A549 (cell line): ENCODE results near the gene DNAJA1. TPM values are rescaled to one million over a fixed set of nuclear protein-coding genes. Genes with fewer than 3 reads are reported as not detected.
A peak's percentile ranks its signal among the peaks of the same experiment; 100 is the strongest.

Experiments
- ATAC-seq, 2 experiments: fragments of 200-7000 bp in 1 of 2; fragments of >200 bp in 1 of 2; cut with Nextera tagmentation in 1 of 2; cut with Tn5 transposase in 1 of 2; 3 replicates each; pipeline versions ENCODE4 v1.8.0 to v1.9.1; 2018 to 2020; ENCODE audit warnings: mild to moderate bottlenecking in 1 of 2, moderate library complexity in 1 of 2
- CTCF ChIA-PET: fragments of 300-600 bp; sonication (Branson Sonifier 250); formaldehyde crosslinking; extraction: SDS; loops from one replicate; lab custom pipeline; 2021; ENCODE audit warnings: antibody characterized with exemption, inconsistent platforms; lab: Yijun Ruan, JAX
- POLR2A ChIA-PET: fragments of 350-600 bp; formaldehyde crosslinking; extraction: SDS; loops from one replicate; lab custom pipeline; 2021; ENCODE audit warnings: antibody characterized with exemption, inconsistent platforms; lab: Yijun Ruan, JAX
- DNase-seq, 2 experiments: peaks; one replicate each; pipeline versions ENCODE4 v3.0.0 to v3.0.0-alpha.2; 2011 to 2016; ENCODE audit warnings: low read depth in 1 of 2, low spot score in 1 of 2
- FAIRE-seq: peaks from 2 replicates; lab custom pipeline; 2011; peaks lifted over from hg19 to GRCh38; lab: Jason Lieb, UNC
- H3K27ac ChIP-seq, 2 experiments: fragments of >200 bp; sonication (Bioruptor Twin); formaldehyde crosslinking; 3 replicates each; pipeline ENCODE4 v1.5.1; 2016 to 2017
- H3K4me1 ChIP-seq: fragments of >200 bp; sonication (Bioruptor Twin); formaldehyde crosslinking; 3 replicates; pipeline ENCODE4 v1.6.1; 2016
- H3K4me2 ChIP-seq: fragments of >200 bp; sonication (Bioruptor Twin); formaldehyde crosslinking; 3 replicates; pipeline ENCODE4 v1.6.1; 2016
- H3K4me3 ChIP-seq: fragments of >200 bp; sonication (Bioruptor Twin); formaldehyde crosslinking; 3 replicates; pipeline ENCODE4 v1.5.1; 2016
- H3K9me3 ChIP-seq: fragments of >200 bp; sonication (Bioruptor Twin); formaldehyde crosslinking; 3 replicates; pipeline ENCODE4 v1.6.1; 2016
- CBX8 ChIP-seq: fragments of 200-600 bp; sonication (generic); IDR thresholded peaks from 2 replicates; pipeline ENCODE4 v1.6.1; 2016
- E2F6 ChIP-seq: IDR thresholded peaks from 2 replicates; pipeline ENCODE4 v1.6.1; 2012; ENCODE audit warnings: low read depth, borderline replicate concordance
- EHF ChIP-seq: fragments of 250-450 bp; sonication (Bioruptor Pico); IDR thresholded peaks from 2 replicates; pipeline ENCODE4 v1.5.0; 2020; ENCODE audit warnings: mild to moderate bottlenecking
- EP300 ChIP-seq, 2 experiments: fragments of >200 bp; sonication (Bioruptor Twin); formaldehyde crosslinking; IDR thresholded peaks; 2 replicates in 1 of 2; 3 replicates in 1 of 2; pipeline ENCODE4 v1.6.1; 2016 to 2017
- FOSL2 ChIP-seq, 2 experiments: fragments of 450-650 bp in 1 of 2; fragments of >200 bp in 1 of 2; sonication (Bioruptor Twin) in 1 of 2; formaldehyde crosslinking; IDR thresholded peaks; 2 replicates each; pipeline versions ENCODE4 v1.5.0 to v1.6.1; 2016 to 2020; ENCODE audit warnings: mild to moderate bottlenecking in 1 of 2, moderate library complexity in 1 of 2
- FOXS1 ChIP-seq: fragments of 250-450 bp; sonication (Bioruptor Pico); IDR thresholded peaks from 2 replicates; pipeline ENCODE4 v1.5.0; 2020; ENCODE audit warnings: mild to moderate bottlenecking, moderate library complexity
- GATA3 ChIP-seq: IDR thresholded peaks from 2 replicates; pipeline ENCODE4 v1.6.1; 2012; ENCODE audit warnings: borderline replicate concordance
- MAFK ChIP-seq: fragments of 450-650 bp; IDR thresholded peaks from 2 replicates; pipeline ENCODE4 v1.6.1; 2014; ENCODE audit not compliant: partially characterized antibody
- MYC ChIP-seq: IDR thresholded peaks from 2 replicates; pipeline ENCODE4 v1.6.1; 2012; ENCODE audit warnings: mild to moderate bottlenecking, inconsistent platforms, low read length, improper control_type of control experiment, borderline replicate concordance
- PHF8 ChIP-seq: fragments of 200-600 bp; sonication (generic); IDR thresholded peaks from 2 replicates; pipeline ENCODE4 v1.6.1; 2016; ENCODE audit warnings: low read depth, mild to moderate bottlenecking, antibody characterized with exemption, moderate library complexity, borderline replicate concordance
- RAD21 ChIP-seq, 2 experiments: fragments of >200 bp in 1 of 2; sonication (Bioruptor Twin) in 1 of 2; formaldehyde crosslinking in 1 of 2; IDR thresholded peaks in 1 of 2; conservative IDR thresholded peaks in 1 of 2; 2 replicates in 1 of 2; 3 replicates in 1 of 2; pipeline ENCODE4 v1.6.1; 2012 to 2018; ENCODE audit warnings: inconsistent platforms in 1 of 2
- RCOR1 ChIP-seq: fragments of 150-350 bp; IDR thresholded peaks from 2 replicates; pipeline ENCODE4 v1.6.1; 2014; ENCODE audit warnings: antibody characterized with exemption, low read length, low read depth
- RFX5 ChIP-seq: fragments of 450-650 bp; IDR thresholded peaks from 2 replicates; pipeline ENCODE4 v1.7.1; 2014; ENCODE audit warnings: antibody characterized with exemption, mild to moderate bottlenecking, moderate library complexity
- SMC3 ChIP-seq: fragments of >200 bp; sonication (Bioruptor Twin); formaldehyde crosslinking; IDR thresholded peaks from 3 replicates; pipeline ENCODE4 v1.6.1; 2018; ENCODE audit warnings: inconsistent platforms
- TFCP2L1 ChIP-seq: fragments of 250-450 bp; sonication (Bioruptor Pico); IDR thresholded peaks from 2 replicates; pipeline ENCODE4 v1.5.0; 2021; ENCODE audit warnings: mild to moderate bottlenecking
- USF2 ChIP-seq: fragments of 450-650 bp; IDR thresholded peaks from 2 replicates; pipeline ENCODE4 v1.6.1; 2014; ENCODE audit warnings: antibody characterized with exemption
- ZFP36 ChIP-seq: fragments of 450-650 bp; IDR thresholded peaks from 2 replicates; pipeline ENCODE4 v1.6.1; 2014; ENCODE audit warnings: borderline replicate concordance; ENCODE audit not compliant: partially characterized antibody
- ZNF302 ChIP-seq: fragments of 250-450 bp; sonication (Bioruptor Pico); IDR thresholded peaks from 2 replicates; pipeline ENCODE4 v1.9.0; 2021; ENCODE audit warnings: inconsistent platforms, mild to moderate bottlenecking, moderate library complexity
- ZSCAN20 ChIP-seq: fragments of 250-450 bp; sonication (Bioruptor Pico); IDR thresholded peaks from 2 replicates; pipeline ENCODE4 v1.8.0; 2022; ENCODE audit warnings: mild to moderate bottlenecking, moderate library complexity
- WGBS: methylation state at CpG from one replicate; pipeline ENCODE4 v1.1.6; 2017; ENCODE audit errors: missing lambda C conversion rate; 5-methylcytosine and 5-hydroxymethylcytosine counted together
- polyA plus RNA-seq, 4 experiments: library from polyadenylated mRNA; depleted of rRNA in 3 of 4; stranded (reverse); fragments of >200 nt; fragmentation: RNase III in 1 of 4; extraction: RNeasy Plus Mini Kit Qiagen cat#74134 plus additional on column Dnase treatment in 1 of 4; gene quantifications; 2 replicates in 3 of 4; 3 replicates in 1 of 4; pipeline ENCODE4 v1.2.3, GENCODE V29; 2011 to 2017
- TF ChIP-seq, protein P1 (sequence below): fragments of 200-600 bp; sonication (generic); IDR thresholded peaks from 2 replicates; pipeline ENCODE4 v1.6.1; 2016; ENCODE audit warnings: antibody characterized with exemption, mild to moderate bottlenecking, moderate library complexity
- TF ChIP-seq, protein P2 (sequence below): IDR thresholded peaks from 2 replicates; pipeline ENCODE4 v1.6.1; 2012
- TF ChIP-seq, protein P3 (sequence below): fragments of >200 bp; sonication (Bioruptor Twin); formaldehyde crosslinking; IDR thresholded peaks from 3 replicates; pipeline ENCODE4 v1.5.1; 2016
- TF ChIP-seq, protein P4 (sequence below): fragments of 150-350 bp; IDR thresholded peaks from 2 replicates; pipeline ENCODE4 v1.6.1; 2014; ENCODE audit warnings: low read depth, mild to moderate bottlenecking, low read length

DNAJA1 gene
- polyA plus RNA-seq, 2 of the 4 experiments (the other 2 are of a cell fraction): 258 to 410 TPM

GRCh38 chr9:33080534-33080933 is 55.5 kb downstream of the DNAJA1 start:
- FAIRE-seq (no peak), DNase-seq (no peak), ATAC-seq (no peak)
- TF ChIP-seq EHF (CRISPR knock-in tag) (no peak), ZSCAN20 (CRISPR knock-in tag) (no peak), RCOR1 (no peak), RFX5 (no peak), ZNF302 (CRISPR knock-in tag) (no peak), USF2 (no peak)
- 64% methylated on average over 6 of the region's 6 CpGs for WGBS
- peaks cover 21% of the 10 kb centered on the region; the same call in 2 of the 3 replicates for H3K4me1 ChIP-seq
- peak overlapping the region; percentile 72 for H3K4me2 ChIP-seq
- H3K4me3 ChIP-seq: no peak overlapping the region
- H3K9me3 ChIP-seq: no peaks in the 10 kb centered on the region
- CTCF ChIA-PET: interaction anchor here (0.5 to 9.6 kb wide), 18 partner anchors 12 to 368 kb away, joined by 3 to 127 read pairs (median 4); partner anchors contain the start of gene B4GALT1
- POLR2A ChIA-PET: no interaction called here
- H3K27ac ChIP-seq: peak overlapping the region in 1 of 2 experiments; percentile 80; a peak in 4 of 6 replicates

- peak; percentile 23 for FAIRE-seq
- Histone ChIP-seq H3K4me3 (no peak overlapping the region), H3K4me2 (peak overlapping the region; percentile 72), H3K4me1 (peaks cover 20% of the 10 kb centered on the region; the same call in 2 of the 3 replicates), H3K27ac (peak overlapping the region; percentile 64 to 80), H3K9me3 (no peaks in the 10 kb centered on the region)
- 4% methylated on average over 9 of the region's 9 CpGs for WGBS
- CTCF ChIA-PET: interaction anchor here (0.7 to 9.6 kb wide), 17 partner anchors 13 to 367 kb away, joined by 3 to 127 read pairs (median 4); partner anchors contain the start of gene B4GALT1
- peak; percentile 89 to 91 for DNase-seq
- ATAC-seq: peak; percentile 73 to 79; a peak in 5 of 6 replicates
- POLR2A ChIA-PET: no interaction called here
- TF ChIP-seq, protein P1, sequence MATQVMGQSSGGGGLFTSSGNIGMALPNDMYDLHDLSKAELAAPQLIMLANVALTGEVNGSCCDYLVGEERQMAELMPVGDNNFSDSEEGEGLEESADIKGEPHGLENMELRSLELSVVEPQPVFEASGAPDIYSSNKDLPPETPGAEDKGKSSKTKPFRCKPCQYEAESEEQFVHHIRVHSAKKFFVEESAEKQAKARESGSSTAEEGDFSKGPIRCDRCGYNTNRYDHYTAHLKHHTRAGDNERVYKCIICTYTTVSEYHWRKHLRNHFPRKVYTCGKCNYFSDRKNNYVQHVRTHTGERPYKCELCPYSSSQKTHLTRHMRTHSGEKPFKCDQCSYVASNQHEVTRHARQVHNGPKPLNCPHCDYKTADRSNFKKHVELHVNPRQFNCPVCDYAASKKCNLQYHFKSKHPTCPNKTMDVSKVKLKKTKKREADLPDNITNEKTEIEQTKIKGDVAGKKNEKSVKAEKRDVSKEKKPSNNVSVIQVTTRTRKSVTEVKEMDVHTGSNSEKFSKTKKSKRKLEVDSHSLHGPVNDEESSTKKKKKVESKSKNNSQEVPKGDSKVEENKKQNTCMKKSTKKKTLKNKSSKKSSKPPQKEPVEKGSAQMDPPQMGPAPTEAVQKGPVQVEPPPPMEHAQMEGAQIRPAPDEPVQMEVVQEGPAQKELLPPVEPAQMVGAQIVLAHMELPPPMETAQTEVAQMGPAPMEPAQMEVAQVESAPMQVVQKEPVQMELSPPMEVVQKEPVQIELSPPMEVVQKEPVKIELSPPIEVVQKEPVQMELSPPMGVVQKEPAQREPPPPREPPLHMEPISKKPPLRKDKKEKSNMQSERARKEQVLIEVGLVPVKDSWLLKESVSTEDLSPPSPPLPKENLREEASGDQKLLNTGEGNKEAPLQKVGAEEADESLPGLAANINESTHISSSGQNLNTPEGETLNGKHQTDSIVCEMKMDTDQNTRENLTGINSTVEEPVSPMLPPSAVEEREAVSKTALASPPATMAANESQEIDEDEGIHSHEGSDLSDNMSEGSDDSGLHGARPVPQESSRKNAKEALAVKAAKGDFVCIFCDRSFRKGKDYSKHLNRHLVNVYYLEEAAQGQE: no peak
- TF ChIP-seq, protein P2, sequence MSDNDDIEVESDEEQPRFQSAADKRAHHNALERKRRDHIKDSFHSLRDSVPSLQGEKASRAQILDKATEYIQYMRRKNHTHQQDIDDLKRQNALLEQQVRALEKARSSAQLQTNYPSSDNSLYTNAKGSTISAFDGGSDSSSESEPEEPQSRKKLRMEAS: no peak
- TF ChIP-seq USF2 (no peak), MYC (no peak), MAFK (peak; percentile 29), GATA3 (no peak), TFCP2L1 (CRISPR knock-in tag) (no peak), RAD21 (conservative IDR thresholded peaks at IDR 0.05 in 1 of 2, IDR thresholded peaks at IDR 0.05 in 1 of 2) (peak; percentile 98), SMC3 (peak; percentile 99), FOXS1 (CRISPR knock-in tag) (no peak), CBX8 (no peak), FOSL2 (IDR thresholded peaks at IDR 0.05) (no peak), FOSL2 (CRISPR knock-in tag; IDR thresholded peaks at IDR 0.05) (no peak), EP300 (IDR thresholded peaks at IDR 0.05) (no peak), ZFP36 (no peak), RCOR1 (no peak), PHF8 (no peak), E2F6 (no peak)
- TF ChIP-seq, protein P3, sequence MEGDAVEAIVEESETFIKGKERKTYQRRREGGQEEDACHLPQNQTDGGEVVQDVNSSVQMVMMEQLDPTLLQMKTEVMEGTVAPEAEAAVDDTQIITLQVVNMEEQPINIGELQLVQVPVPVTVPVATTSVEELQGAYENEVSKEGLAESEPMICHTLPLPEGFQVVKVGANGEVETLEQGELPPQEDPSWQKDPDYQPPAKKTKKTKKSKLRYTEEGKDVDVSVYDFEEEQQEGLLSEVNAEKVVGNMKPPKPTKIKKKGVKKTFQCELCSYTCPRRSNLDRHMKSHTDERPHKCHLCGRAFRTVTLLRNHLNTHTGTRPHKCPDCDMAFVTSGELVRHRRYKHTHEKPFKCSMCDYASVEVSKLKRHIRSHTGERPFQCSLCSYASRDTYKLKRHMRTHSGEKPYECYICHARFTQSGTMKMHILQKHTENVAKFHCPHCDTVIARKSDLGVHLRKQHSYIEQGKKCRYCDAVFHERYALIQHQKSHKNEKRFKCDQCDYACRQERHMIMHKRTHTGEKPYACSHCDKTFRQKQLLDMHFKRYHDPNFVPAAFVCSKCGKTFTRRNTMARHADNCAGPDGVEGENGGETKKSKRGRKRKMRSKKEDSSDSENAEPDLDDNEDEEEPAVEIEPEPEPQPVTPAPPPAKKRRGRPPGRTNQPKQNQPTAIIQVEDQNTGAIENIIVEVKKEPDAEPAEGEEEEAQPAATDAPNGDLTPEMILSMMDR: peak; percentile 95
- TF ChIP-seq, protein P4, sequence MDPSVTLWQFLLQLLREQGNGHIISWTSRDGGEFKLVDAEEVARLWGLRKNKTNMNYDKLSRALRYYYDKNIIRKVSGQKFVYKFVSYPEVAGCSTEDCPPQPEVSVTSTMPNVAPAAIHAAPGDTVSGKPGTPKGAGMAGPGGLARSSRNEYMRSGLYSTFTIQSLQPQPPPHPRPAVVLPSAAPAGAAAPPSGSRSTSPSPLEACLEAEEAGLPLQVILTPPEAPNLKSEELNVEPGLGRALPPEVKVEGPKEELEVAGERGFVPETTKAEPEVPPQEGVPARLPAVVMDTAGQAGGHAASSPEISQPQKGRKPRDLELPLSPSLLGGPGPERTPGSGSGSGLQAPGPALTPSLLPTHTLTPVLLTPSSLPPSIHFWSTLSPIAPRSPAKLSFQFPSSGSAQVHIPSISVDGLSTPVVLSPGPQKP: no peak
Measured at GRCh38 chr9:33081128-33081851, 56.2 kb downstream of the DNAJA1 start.
